Vagina (tissue), 2 donors: ENCODE results near the gene NRAP. TPM values are rescaled to one million over a fixed set of nuclear protein-coding genes. Genes with fewer than 3 reads are reported as not detected.

Experiments used
- DNase-seq, 2 donors: peaks; one replicate each; pipeline ENCODE4 v3.0.0-alpha.2; 2017; ENCODE audit errors: extremely low spot score in 2 of 2
- H3K27ac ChIP-seq: fragments of 200-600 bp; sonication (generic); one replicate; pipeline ENCODE4 v1.5.1; 2019
- H3K27me3 ChIP-seq: fragments of 200-600 bp; sonication (generic); one replicate; pipeline ENCODE4 v1.5.1; 2019
- H3K36me3 ChIP-seq, 2 donors: fragments of 200-600 bp; sonication (generic); one replicate each; pipeline ENCODE4 v1.5.1; 2017 to 2019
- H3K4me1 ChIP-seq: fragments of 200-600 bp; sonication (generic); one replicate; pipeline ENCODE4 v1.5.1; 2019
- H3K4me3 ChIP-seq, 2 donors: fragments of 200-600 bp; sonication (generic); 1 replicate in 1 of 2; 2 replicates in 1 of 2; pipeline ENCODE4 v1.5.1; 2016 to 2019
- H3K9me3 ChIP-seq: fragments of 200-600 bp; sonication (generic); one replicate; pipeline ENCODE4 v1.5.1; 2019
- POLR2A ChIP-seq, 2 donors: fragments of 450-650 bp; IDR thresholded peaks; one replicate each; pipeline ENCODE4 v1.6.1; 2017; ENCODE audit warnings: antibody characterized with exemption in 2 of 2, mild to moderate bottlenecking in 2 of 2, moderate library complexity in 2 of 2
- POLR2AphosphoS5 ChIP-seq, 2 donors: sonication (generic); formaldehyde crosslinking; IDR thresholded peaks; one replicate each; pipeline ENCODE4 v1.9.0; 2017; ENCODE audit warnings: antibody characterized with exemption in 2 of 2, mild to moderate bottlenecking in 2 of 2, low read depth in 1 of 2; ENCODE audit not compliant: insufficient read depth in 1 of 2
- intact Hi-C: fragments of 100-400 bp; cut with DNase I; formaldehyde crosslinking; loops from one replicate; pipeline ENCODE4 v1.15.1; 2023
- total RNA-seq: library from RNA; depleted of rRNA; stranded (reverse); fragments of >200 nt; gene quantifications from one replicate; pipeline ENCODE4 v1.2.3, GENCODE V29; 2016
- TF ChIP-seq, protein P1 (sequence below), 3 experiments: fragments of 450-650 bp in 2 of 3; fragments of 200-600 bp in 1 of 3; sonication (generic) in 1 of 3; IDR thresholded peaks; one replicate each; pipeline ENCODE4 v1.5.1; 2017 to 2019; ENCODE audit warnings: antibody characterized with exemption in 3 of 3, mild to moderate bottlenecking in 2 of 3, moderate library complexity in 2 of 3

NRAP gene
- total RNA-seq, 1 donor from 2014 or later, result not detected

DNA sequence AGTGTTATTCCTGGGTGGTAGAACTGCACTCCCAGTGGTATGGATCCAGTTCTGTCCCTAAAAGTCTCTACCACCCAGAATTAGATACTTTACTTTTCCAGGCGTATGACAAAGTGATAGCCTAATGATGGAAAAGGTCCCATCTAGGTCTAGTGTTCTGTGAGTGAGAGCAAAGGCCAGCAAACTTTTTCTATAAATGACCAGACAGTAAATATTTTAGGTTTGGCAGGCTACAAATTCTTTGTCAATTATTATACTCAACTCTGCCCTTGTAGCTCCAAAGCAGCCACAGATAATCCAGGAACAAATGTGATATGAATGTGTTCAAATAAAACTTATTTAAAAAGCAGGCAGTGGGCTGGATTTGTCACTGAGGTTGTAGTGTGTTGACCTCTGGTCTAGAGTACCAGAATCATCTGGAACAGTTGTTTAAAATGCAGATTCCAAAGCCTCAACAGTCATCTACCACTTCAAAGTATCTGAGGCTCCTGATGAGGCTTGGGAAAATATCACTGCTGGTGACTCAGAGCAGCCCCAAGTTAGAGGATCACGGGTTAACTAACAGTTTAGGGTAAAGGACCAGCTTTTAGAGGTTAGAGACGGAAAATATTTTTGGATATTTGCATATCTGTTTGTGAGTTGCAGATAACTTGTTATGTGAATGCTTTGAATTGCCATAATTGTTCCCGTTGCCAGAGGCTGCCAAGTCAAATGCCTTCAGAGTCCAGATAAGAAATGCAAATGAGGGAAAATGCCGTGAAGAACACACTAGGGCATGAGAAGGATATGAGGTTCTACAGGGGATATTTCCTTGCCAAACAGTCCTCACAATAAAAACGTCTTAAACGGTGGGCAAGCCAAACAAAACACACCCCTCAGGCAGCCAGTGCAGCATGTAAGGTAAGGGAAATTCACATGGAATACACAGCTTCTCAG is 19.4 kb downstream of the NRAP start:
- Histone ChIP-seq H3K27me3 (no peaks in the 10 kb centered on the region), H3K9me3 (no peaks in the 10 kb centered on the region), H3K27ac (no peak overlapping the region), H3K4me3 (no peak overlapping the region), H3K4me1 (peaks cover 9% of the 10 kb centered on the region), H3K36me3 (no peaks in the 10 kb centered on the region)
- intact Hi-C loops, result no loop called here
- TF ChIP-seq POLR2A (IDR thresholded peaks at IDR 0.05) (no peak), POLR2AphosphoS5 (IDR thresholded peaks at IDR 0.05; ENCODE audit: insufficient read depth in 1 of 2, low read depth in 1 of 2) (no peak)
- TF ChIP-seq, protein P1, sequence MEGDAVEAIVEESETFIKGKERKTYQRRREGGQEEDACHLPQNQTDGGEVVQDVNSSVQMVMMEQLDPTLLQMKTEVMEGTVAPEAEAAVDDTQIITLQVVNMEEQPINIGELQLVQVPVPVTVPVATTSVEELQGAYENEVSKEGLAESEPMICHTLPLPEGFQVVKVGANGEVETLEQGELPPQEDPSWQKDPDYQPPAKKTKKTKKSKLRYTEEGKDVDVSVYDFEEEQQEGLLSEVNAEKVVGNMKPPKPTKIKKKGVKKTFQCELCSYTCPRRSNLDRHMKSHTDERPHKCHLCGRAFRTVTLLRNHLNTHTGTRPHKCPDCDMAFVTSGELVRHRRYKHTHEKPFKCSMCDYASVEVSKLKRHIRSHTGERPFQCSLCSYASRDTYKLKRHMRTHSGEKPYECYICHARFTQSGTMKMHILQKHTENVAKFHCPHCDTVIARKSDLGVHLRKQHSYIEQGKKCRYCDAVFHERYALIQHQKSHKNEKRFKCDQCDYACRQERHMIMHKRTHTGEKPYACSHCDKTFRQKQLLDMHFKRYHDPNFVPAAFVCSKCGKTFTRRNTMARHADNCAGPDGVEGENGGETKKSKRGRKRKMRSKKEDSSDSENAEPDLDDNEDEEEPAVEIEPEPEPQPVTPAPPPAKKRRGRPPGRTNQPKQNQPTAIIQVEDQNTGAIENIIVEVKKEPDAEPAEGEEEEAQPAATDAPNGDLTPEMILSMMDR (IDR thresholded peaks at IDR 0.05), result no peak
- DNase-seq, result no peak

DNA sequence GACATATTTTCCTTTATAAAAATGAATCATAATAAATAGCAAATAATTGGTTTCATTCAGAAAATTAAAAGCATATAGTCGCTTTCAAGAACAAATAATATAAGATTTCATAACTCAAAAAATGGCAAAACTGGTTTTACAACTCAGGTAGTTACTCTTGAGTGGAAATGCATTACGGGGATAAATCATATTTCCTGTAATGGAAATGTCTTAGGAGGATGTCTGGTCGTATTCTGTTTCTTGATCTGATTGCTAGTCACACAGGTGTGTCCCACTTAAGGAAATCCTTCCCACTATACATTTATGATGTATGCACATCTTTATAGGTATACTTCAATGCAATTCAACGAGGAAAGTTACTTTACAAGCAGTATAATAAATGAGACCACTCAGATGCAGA is 20.7 kb downstream of the NRAP start:
- Histone ChIP-seq H3K27ac (no peak overlapping the region), H3K36me3 (no peaks in the 10 kb centered on the region), H3K4me1 (peaks cover 9% of the 10 kb centered on the region), H3K27me3 (no peaks in the 10 kb centered on the region), H3K4me3 (no peak overlapping the region), H3K9me3 (no peaks in the 10 kb centered on the region)
- DNase-seq, result no peak
- TF ChIP-seq, protein P1 (IDR thresholded peaks at IDR 0.05), result no peak
- TF ChIP-seq POLR2A (IDR thresholded peaks at IDR 0.05) (no peak), POLR2AphosphoS5 (IDR thresholded peaks at IDR 0.05; ENCODE audit: insufficient read depth in 1 of 2, low read depth in 1 of 2) (no peak)
- intact Hi-C loops, result no loop called here

DNA sequence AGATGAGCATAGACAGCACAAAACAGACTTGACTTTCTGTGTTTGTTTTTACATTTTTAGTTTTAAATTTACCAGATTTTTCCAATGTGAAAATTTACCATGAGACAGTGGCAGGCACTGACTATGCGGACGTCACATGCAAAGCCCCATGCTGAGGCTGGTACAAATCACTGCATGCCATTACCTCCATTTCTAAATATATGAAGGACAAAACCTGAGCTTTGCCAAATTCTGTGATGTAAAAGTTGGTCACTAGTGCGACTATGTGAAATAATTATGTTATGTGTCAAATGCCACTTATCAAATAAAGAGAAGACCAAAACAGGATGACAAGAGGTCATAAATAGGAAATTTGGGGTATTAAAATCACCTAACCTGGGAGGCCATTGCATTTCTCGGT is 22.1 kb downstream of the NRAP start:
- H3K36me3 ChIP-seq, result no peaks in the 10 kb centered on the region
- peaks cover 9% of the 10 kb centered on the region for H3K4me1 ChIP-seq
- H3K4me3 ChIP-seq, result no peak overlapping the region
- no peak for DNase-seq
- TF ChIP-seq POLR2AphosphoS5 (IDR thresholded peaks at IDR 0.05; ENCODE audit: insufficient read depth in 1 of 2, low read depth in 1 of 2) (no peak), POLR2A (IDR thresholded peaks at IDR 0.05) (no peak)
- TF ChIP-seq, protein P1 (IDR thresholded peaks at IDR 0.05), result no peak
- no peak overlapping the region for H3K27ac ChIP-seq
- intact Hi-C loops, result no loop called here
- H3K9me3 ChIP-seq, result no peaks in the 10 kb centered on the region
- no peaks in the 10 kb centered on the region for H3K27me3 ChIP-seq

DNA sequence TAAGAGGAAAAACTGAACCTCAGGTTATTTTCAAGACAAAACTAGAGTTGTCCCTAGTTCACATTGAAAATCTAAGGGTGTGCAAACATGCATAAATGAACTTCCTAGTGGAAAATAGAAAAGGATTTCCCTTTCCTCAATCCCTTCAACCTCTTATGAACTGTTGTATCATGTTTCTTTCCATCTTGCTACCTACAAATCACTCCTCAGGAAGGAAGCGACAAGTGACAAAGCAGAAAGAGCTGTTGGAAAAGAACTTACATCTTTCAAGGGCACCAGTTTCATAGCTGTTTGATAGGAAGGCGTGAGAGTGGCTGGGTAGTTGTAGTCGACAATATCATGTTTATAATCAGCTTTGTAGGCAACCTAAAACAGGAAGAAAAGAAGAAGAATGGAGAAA is 23.9 kb downstream of the NRAP start:
- no peak overlapping the region for H3K27ac ChIP-seq

DNA sequence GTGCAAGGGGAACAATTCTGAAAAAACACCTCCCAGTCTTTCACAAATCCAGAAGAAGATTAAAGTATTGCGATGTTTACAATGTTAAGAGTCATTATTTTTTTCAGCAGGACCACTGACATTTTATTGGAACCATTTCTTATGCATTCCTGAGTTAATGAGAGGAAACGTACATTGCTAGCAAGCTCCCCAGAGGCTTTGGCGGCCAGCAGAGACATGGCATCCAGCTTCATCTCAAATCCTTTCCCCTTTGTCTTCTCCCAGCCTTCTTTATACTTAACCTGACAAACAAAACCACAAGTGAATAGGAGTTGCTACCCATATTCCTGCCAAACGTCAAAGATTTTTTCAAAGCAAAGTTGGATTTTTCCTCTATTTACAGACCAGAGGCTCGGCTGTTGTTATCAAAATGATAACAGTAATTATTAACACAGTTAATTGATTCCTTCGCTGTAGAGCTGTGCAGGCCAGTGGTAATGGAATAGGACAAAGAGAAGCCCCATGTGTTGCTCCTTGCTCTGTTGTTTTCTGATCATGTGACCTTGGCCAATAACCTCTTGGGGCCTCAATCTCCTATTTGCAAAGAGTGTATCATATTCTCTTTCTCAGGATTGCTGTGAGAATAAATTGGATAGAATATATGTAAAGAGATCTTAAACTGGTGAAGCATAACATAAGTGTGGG is 32.0 kb downstream of the NRAP start:
- Histone ChIP-seq H3K36me3 (no peaks in the 10 kb centered on the region), H3K27ac (no peak overlapping the region)

More for the DNA sequence above, 23.9 kb downstream of the NRAP start:
- intact Hi-C loops, result no loop called here
- DNase-seq, result no peak
- no peak overlapping the region for H3K4me3 ChIP-seq
- TF ChIP-seq POLR2AphosphoS5 (IDR thresholded peaks at IDR 0.05; ENCODE audit: insufficient read depth in 1 of 2, low read depth in 1 of 2), result no peak
- H3K9me3 ChIP-seq, result no peaks in the 10 kb centered on the region
- no peaks in the 10 kb centered on the region for H3K36me3 ChIP-seq
- H3K27me3 ChIP-seq, result no peaks in the 10 kb centered on the region
- peaks cover 9% of the 10 kb centered on the region for H3K4me1 ChIP-seq

More for the DNA sequence above, 32.0 kb downstream of the NRAP start:
- no peak for DNase-seq
- TF ChIP-seq, protein P1 (IDR thresholded peaks at IDR 0.05), result no peak
- H3K4me3 ChIP-seq, result no peak overlapping the region
- no peaks in the 10 kb centered on the region for H3K9me3 ChIP-seq
- intact Hi-C loops, result no loop called here
- no peaks in the 10 kb centered on the region for H3K4me1 ChIP-seq
- H3K27me3 ChIP-seq, result no peaks in the 10 kb centered on the region
